A172 (cell line): Measurements from ENCODE around the gene COL4A6. TPM values are rescaled to one million over a fixed set of nuclear protein-coding genes. Genes with fewer than 3 reads are reported as not detected.
A peak's percentile ranks its signal among the peaks of the same experiment; 100 is the strongest.
"Not testable (repeated sequence)": the region's sequence is repeated elsewhere in the genome, so short reads cannot be mapped to it uniquely, and the experiment has no call there.

ENCODE experiments used
- DNase-seq: peaks from one replicate; pipeline ENCODE4 v3.0.0-alpha.2; 2015; ENCODE audit warnings: low spot score
- total RNA-seq: library from RNA; depleted of rRNA; stranded (reverse); fragments of >200 nt; shearing (Covaris generic); gene quantifications from 2 replicates; pipeline ENCODE4 v1.2.3, GENCODE V29; 2014

Gene COL4A6
- total RNA-seq, 1 experiment from 2014 or later, result 0.03 TPM

GRCh38 chrX:108399418-108400165, 38.6 kb downstream of the COL4A6 start:
- DNase-seq, result no peak

GRCh38 chrX:108397627-108398391, 40.4 kb downstream of the COL4A6 start:
- DNase-seq, result peak; percentile 22

- no peak for DNase-seq
Observed at GRCh38 chrX:108396986-108397385, 41.2 kb downstream of the COL4A6 start.

GRCh38 chrX:108396188-108396891, 41.9 kb downstream of the COL4A6 start:
- peak; percentile 11 for DNase-seq

GRCh38 chrX:108390976-108391717, 47.1 kb downstream of the COL4A6 start:
- not testable (repeated sequence) for DNase-seq

- DNase-seq, result no peak
Observed at GRCh38 chrX:108384783-108385182, 53.4 kb downstream of the COL4A6 start.

GRCh38 chrX:108380222-108380621, 58.0 kb downstream of the COL4A6 start:
- DNase-seq, result no peak

GRCh38 chrX:108376821-108377220, 61.4 kb downstream of the COL4A6 start:
- DNase-seq, result not testable (repeated sequence)

GRCh38 chrX:108375591-108375990, 62.6 kb downstream of the COL4A6 start:
- DNase-seq, result not testable (repeated sequence)

- DNase-seq, result no peak
Observed at GRCh38 chrX:108366644-108367406, 71.4 kb downstream of the COL4A6 start.

GRCh38 chrX:108362026-108362425, 76.2 kb downstream of the COL4A6 start:
- DNase-seq, result no peak

GRCh38 chrX:108361316-108361715, 76.9 kb downstream of the COL4A6 start:
- DNase-seq, result no peak

GRCh38 chrX:108359806-108360602, 78.2 kb downstream of the COL4A6 start:
- DNase-seq, result no peak

GRCh38 chrX:108353452-108353851, 84.8 kb downstream of the COL4A6 start:
- DNase-seq, result no peak

- no peak for DNase-seq
Observed at GRCh38 chrX:108349210-108349609, 89.0 kb downstream of the COL4A6 start.

- DNase-seq, result no peak
Observed at GRCh38 chrX:108348525-108348924, 89.7 kb downstream of the COL4A6 start.

GRCh38 chrX:108347800-108348199, 90.4 kb downstream of the COL4A6 start:
- no peak for DNase-seq

- DNase-seq, result no peak
Observed at GRCh38 chrX:108344216-108344615, 94.0 kb downstream of the COL4A6 start.

- DNase-seq, result no peak
Observed at GRCh38 chrX:108341947-108342346, 96.3 kb downstream of the COL4A6 start.

- DNase-seq, result no peak
Observed at GRCh38 chrX:108332281-108332680, 105.9 kb downstream of the COL4A6 start.
